Measurements from ENCODE around the gene SNUPN.

- TF ChIP-seq EZH2 (IDR thresholded peaks at IDR 0.05) (no peak), POLR2AphosphoS5 (IDR thresholded peaks at IDR 0.05; ENCODE audit: borderline replicate concordance, low read depth, low read length) (no peak)
Observed at GRCh38 chr15:75661100-75661755, 35.7 kb upstream of the SNUPN start.
